ENCODE data around the gene BACE1.
A peak's percentile ranks its signal among the peaks of the same experiment; 100 is the strongest.

Gene BACE1

DNA sequence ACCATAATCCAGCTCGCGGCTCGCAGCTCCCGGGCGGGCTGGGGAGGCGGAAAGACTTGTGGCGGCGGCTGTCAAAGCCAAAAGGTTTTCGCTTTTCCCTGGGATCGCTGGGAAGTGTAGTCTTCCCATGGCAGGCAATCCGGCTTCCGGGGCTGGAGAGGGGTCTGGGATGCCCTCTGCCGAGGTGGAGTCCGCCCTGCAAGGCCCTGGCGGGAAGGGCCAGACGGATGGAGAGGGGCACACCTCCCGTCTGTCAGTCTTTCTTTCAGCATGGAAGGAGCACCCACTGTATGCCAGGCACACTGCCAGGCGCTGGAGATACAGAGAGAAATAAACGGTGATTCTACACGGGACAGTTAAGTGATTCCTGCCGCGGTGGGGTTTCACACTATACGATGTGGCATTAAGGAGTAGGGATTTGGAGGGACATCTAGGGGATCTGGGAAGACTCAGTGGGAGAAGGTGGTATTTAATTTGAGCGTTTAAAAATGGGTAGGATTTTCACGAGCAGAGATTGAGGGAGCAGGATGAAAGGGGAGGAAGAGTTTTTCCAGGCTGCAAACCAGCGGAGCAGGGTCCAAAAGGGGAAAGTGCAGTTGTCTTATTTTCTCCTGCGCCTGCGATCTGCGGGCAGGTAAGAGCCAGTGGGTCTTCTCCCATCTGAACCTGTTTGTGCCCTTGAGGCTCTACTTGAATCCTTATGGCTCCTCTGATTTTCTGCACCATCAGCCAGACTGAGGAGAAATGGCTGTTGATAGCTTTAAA lies at the start of gene BACE1:
Gene BACE1 (minus strand): TSS at position 60 of the 765 bp plus-strand sequence. CDS start 461 bp downstream, outside the sequence.
- in situ Hi-C loops (cut with MboI; ENCODE audit: low pct_unique_long_range_greater_than_20kb, low sequenced_read_pairs, unreplicated experiment): no loop called here
- TF ChIP-seq, protein P1, sequence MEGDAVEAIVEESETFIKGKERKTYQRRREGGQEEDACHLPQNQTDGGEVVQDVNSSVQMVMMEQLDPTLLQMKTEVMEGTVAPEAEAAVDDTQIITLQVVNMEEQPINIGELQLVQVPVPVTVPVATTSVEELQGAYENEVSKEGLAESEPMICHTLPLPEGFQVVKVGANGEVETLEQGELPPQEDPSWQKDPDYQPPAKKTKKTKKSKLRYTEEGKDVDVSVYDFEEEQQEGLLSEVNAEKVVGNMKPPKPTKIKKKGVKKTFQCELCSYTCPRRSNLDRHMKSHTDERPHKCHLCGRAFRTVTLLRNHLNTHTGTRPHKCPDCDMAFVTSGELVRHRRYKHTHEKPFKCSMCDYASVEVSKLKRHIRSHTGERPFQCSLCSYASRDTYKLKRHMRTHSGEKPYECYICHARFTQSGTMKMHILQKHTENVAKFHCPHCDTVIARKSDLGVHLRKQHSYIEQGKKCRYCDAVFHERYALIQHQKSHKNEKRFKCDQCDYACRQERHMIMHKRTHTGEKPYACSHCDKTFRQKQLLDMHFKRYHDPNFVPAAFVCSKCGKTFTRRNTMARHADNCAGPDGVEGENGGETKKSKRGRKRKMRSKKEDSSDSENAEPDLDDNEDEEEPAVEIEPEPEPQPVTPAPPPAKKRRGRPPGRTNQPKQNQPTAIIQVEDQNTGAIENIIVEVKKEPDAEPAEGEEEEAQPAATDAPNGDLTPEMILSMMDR (IDR thresholded peaks at IDR 0.05; ENCODE audit: extremely low read depth, insufficient read depth, missing control alignments): peak; percentile 12
- DNase-seq (ENCODE audit: low spot score): no peak

DNA sequence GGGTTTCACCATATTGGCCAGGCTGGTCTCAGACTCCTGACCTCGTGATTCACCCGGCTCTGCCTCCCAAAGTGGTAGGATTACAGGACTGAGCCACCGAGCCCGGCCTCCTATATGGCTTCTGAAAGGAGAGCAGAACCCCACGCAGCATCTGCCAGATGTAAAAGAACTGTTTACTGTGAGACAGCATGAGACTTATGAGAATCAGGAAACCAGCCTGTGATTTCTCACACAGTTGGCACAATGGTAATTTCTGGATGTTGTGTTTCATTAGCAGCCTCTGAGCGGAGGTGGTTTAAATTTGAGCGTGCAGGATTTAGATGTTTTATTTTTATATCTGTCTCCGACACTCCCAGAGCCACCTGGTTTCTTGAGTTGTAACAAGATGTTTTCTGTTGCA lies 45.4 kb upstream of the BACE1 start:
- in situ Hi-C loops (cut with MboI; ENCODE audit: low pct_unique_long_range_greater_than_20kb, low sequenced_read_pairs, unreplicated experiment): no loop called here
- TF ChIP-seq, protein P1 (IDR thresholded peaks at IDR 0.05; ENCODE audit: extremely low read depth, insufficient read depth, missing control alignments): no peak
- DNase-seq (ENCODE audit: low spot score): no peak

DNA sequence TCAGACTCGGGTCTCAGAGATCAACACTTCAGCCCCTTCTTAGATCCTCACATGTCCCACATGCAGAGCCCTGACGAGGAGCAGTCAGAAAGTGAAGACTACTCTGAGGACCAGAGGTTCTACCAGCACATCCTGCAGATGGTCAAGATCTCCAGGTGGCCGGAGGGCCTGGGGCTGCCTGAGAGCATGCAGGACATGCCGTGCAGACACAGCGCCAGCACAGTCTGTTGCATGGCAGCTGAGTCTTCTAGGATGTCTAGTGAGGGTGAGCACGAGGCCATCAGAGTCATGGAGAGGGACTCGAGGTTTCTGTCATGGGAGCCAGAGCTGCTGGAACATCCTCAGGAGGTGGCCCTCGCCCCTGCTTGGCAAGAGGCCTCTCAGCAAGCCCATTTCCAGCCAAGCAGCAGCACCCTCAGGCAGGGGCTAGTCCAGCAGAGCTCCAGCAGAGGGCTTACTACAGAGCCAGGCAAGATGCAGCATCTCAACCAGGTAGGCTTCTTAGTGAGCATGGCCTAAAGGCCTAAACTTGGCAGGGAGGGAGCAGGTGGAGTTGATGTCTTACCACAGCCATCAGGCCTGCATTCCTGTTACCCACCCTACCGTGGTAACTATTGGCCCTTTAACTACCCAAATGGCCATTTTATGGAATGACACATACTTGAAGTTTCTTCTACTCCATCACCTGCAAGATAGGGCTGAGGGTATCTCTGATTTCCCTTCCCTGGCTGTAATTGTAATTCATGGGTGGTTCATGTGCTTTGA lies 40.3 kb upstream of the BACE1 start:
- in situ Hi-C loops (cut with MboI; ENCODE audit: low pct_unique_long_range_greater_than_20kb, low sequenced_read_pairs, unreplicated experiment): no loop called here
- DNase-seq (ENCODE audit: low spot score): no peak
- TF ChIP-seq, protein P1 (IDR thresholded peaks at IDR 0.05; ENCODE audit: extremely low read depth, insufficient read depth, missing control alignments): no peak

DNA sequence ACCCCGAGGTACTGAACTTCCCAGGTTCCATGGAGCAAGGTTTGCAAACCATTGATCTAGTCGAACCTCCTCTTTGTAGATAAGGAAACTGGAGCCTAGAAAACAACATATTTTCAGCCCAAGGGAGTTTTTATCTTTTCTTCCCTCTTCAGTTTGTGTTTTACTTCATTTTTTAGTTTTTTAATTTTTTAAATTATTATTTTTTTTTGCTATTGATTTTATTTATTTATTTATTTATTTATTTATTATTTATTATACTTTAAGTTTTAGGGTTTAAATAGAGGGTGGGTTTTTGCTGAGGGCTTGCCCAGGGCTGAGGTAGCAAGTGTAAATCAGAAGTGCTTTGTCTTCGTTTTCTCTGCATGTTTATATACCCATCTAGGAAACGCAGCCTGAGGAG lies 38.5 kb upstream of the BACE1 start:
- in situ Hi-C loops (cut with MboI; ENCODE audit: low pct_unique_long_range_greater_than_20kb, low sequenced_read_pairs, unreplicated experiment): no loop called here
- TF ChIP-seq, protein P1 (IDR thresholded peaks at IDR 0.05; ENCODE audit: extremely low read depth, insufficient read depth, missing control alignments): no peak

DNA sequence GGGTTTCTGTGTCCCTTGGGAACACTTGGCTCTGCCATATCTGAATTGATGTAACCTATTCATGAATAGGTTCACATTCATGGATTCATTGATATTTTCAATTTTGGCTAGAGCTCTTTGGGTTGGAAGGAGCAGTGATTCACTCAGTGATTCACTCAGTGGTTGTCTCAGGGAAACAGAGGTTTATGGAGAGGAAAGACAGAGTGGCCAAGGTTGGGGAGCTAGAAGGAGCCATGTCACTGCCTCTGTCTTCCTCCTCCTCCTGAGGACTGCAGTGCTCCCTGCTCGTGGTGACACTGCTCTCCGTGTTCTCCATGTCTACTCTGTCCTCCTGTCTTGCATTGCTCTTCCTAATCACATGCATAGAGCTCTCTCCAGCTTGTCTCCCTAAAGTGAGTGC lies 29.0 kb upstream of the BACE1 start:
- TF ChIP-seq, protein P1 (IDR thresholded peaks at IDR 0.05; ENCODE audit: extremely low read depth, insufficient read depth, missing control alignments): no peak
- DNase-seq (ENCODE audit: low spot score): no peak
- in situ Hi-C loops (cut with MboI; ENCODE audit: low pct_unique_long_range_greater_than_20kb, low sequenced_read_pairs, unreplicated experiment): no loop called here

More for the DNA sequence above, 38.5 kb upstream of the BACE1 start:
- no peak for DNase-seq (ENCODE audit: low spot score)

DNA sequence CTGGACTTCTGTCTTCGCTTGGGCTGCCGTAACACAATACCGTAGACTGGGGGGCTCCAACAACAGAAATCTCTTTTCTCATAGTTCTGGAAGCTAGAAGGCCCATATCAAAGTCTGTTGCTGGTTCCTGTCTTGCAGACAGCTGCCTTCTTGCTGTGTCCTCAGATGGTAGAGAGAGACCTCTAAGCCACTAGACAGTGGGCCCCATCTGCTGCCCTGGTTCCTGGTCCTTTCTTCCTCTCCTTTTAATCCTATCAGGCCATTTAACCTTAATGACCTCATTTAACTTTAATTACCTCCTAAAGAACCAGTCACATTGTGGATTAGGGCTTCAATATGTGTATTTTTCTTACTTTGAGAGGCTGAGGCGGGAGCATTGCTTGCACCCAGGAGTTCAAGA lies 21.0 kb upstream of the BACE1 start:
- DNase-seq (ENCODE audit: low spot score): no peak
- in situ Hi-C loops (cut with MboI; ENCODE audit: low pct_unique_long_range_greater_than_20kb, low sequenced_read_pairs, unreplicated experiment): no loop called here
- TF ChIP-seq, protein P1 (IDR thresholded peaks at IDR 0.05; ENCODE audit: extremely low read depth, insufficient read depth, missing control alignments): no peak

All from GM13977 (cell line).